ENCODE measurements around the gene GMPS. TPM values are rescaled to one million over a fixed set of nuclear protein-coding genes. Genes with fewer than 3 reads are reported as not detected.

The GMPS gene
- total and polyA plus RNA-seq, 2 of the 8 experiments (the other 6 are each of a cell fraction or from before 2014, with no cell fraction given) = 57.7 to 175 TPM

DNA sequence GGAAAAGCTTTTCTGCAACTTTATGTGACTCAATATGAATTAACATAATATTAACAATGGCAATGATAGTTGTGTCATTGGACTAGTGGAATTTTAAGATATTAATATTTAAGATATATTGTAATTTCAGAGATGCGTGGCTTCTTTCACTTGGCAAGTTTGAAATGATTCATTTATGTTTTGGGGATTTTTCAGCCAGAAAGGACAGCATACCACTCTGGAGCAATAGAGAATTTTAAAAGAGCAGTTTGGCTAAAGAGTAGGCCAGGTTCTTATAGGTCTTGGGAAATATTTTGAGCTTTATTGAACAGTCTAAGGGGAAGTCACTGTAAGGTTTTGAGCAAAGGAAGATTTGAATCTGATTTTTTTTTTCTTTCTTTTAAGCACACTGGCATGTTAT is 16.5 kb downstream of the GMPS start:
- Histone ChIP-seq H3K9ac (replicated peaks in 1 of 4; ENCODE audit: extremely low read depth in 1 of 4, low read depth in 3 of 4, low read length in 3 of 4) (no peak overlapping the region), H2BK12ac (ENCODE audit: low read depth, low read length) (no peak overlapping the region), H2AK5ac (ENCODE audit: low read depth, low read length) (no peak overlapping the region), H2BK120ac (replicated peaks; ENCODE audit: low read depth, low read length) (no peak overlapping the region), H3K23me2 (ENCODE audit: low read depth, low read length) (no peaks in the 10 kb centered on the region), H3K36me3 (ENCODE audit: control insufficient read depth in 2 of 4, insufficient read depth in 4 of 4, low read length in 3 of 4) (no peaks in the 10 kb centered on the region), H3K14ac (ENCODE audit: insufficient read length) (no peak overlapping the region), H3K23ac (ENCODE audit: insufficient read length) (no peak overlapping the region), H4K20me1 (replicated peaks in 1 of 2; ENCODE audit: control insufficient read depth in 1 of 2, insufficient read depth in 2 of 2, low read length in 2 of 2) (peaks cover 9% of the 10 kb centered on the region in 2 experiments), H3K4me2 (ENCODE audit: insufficient read depth in 1 of 2, low read depth in 2 of 2, low read length in 2 of 2) (no peak overlapping the region), H2BK15ac (ENCODE audit: low read length) (no peak overlapping the region), H4K8ac (ENCODE audit: extremely low read depth, insufficient read depth, low read length) (no peak overlapping the region), H2BK20ac (ENCODE audit: low read length) (no peak overlapping the region), H3K56ac (replicated peaks; ENCODE audit: insufficient read length, low read depth, low read length) (no peak overlapping the region), H3K9me3 (ENCODE audit: insufficient read depth in 2 of 2, low read depth in 1 of 2, low read length in 1 of 2) (no peaks in the 10 kb centered on the region), H3K18ac (ENCODE audit: extremely low read depth, low read length) (no peak overlapping the region), H3K79me2 (ENCODE audit: control insufficient read depth in 1 of 2, insufficient read depth in 2 of 2, low read length in 2 of 2) (peaks cover 6 to 99% of the 10 kb centered on the region in 2 experiments), H3K27ac (ENCODE audit: low read depth, low read length) (no peak overlapping the region), H3K4me1 (replicated peaks in 1 of 4; ENCODE audit: control insufficient read depth in 3 of 4, insufficient read depth in 4 of 4, low read length in 3 of 4) (no peaks in the 10 kb centered on the region), H4K91ac (replicated peaks; ENCODE audit: insufficient read length, low read length) (no peak overlapping the region), H3K79me1 (ENCODE audit: low read depth, low read length) (no peaks in the 10 kb centered on the region), H3K27me3 (replicated peaks in 1 of 4; ENCODE audit: control insufficient read depth in 3 of 4, extremely low read depth in 1 of 4, insufficient read depth in 3 of 4, low read length in 3 of 4) (no peaks in the 10 kb centered on the region), H3K4ac (replicated peaks; ENCODE audit: insufficient read length, low read depth, low read length) (no peak overlapping the region), H3K4me3 (ENCODE audit: extremely low read depth in 1 of 4, insufficient read depth in 2 of 4, low read depth in 3 of 4, low read length in 4 of 4) (no peak overlapping the region), H4K5ac (ENCODE audit: insufficient read length, low read depth, low read length) (no peak overlapping the region), H2AFZ (ENCODE audit: low read length) (no peak overlapping the region), H2BK5ac (ENCODE audit: low read depth, low read length) (no peak overlapping the region)
- POLR2A ChIA-PET (ENCODE audit: partially characterized antibody) = interaction anchor here (1.0 to 1.1 kb wide), 2 partner anchors 15 to 36 kb away, joined by 3 read pairs; no protein-coding TSS in a partner anchor
- 100% methylated on average over 1 of the region's 1 CpG; no CpG with 5 or more reads in 1 of the 2 experiments for WGBS, 2 experiments (ENCODE audit: extremely low coverage in 1 of 2, insufficient coverage in 1 of 2, insufficient read length in 1 of 2, insufficient replicate concordance in 2 of 2, low coverage in 1 of 2, low lambda C conversion rate in 2 of 2, missing lambda C conversion rate in 1 of 2)
- DNase-seq (ENCODE audit: low read depth in 1 of 2, low spot score in 2 of 2) (no peak), FAIRE-seq (no peak)
- CTCF ChIA-PET (ENCODE audit: partially characterized antibody) = interaction anchor here (1.0 to 1.2 kb wide), 2 partner anchors 10 to 24 kb away, joined by 3 to 6 read pairs; no protein-coding TSS in a partner anchor
- TF ChIP-seq, protein P1, sequence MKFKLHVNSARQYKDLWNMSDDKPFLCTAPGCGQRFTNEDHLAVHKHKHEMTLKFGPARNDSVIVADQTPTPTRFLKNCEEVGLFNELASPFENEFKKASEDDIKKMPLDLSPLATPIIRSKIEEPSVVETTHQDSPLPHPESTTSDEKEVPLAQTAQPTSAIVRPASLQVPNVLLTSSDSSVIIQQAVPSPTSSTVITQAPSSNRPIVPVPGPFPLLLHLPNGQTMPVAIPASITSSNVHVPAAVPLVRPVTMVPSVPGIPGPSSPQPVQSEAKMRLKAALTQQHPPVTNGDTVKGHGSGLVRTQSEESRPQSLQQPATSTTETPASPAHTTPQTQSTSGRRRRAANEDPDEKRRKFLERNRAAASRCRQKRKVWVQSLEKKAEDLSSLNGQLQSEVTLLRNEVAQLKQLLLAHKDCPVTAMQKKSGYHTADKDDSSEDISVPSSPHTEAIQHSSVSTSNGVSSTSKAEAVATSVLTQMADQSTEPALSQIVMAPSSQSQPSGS (IDR thresholded peaks at IDR 0.05; ENCODE audit: low read length) = no peak
- no peak for TF ChIP-seq CBX8 (IDR thresholded peaks at IDR 0.05; ENCODE audit: borderline replicate concordance, low read depth, low read length)

All from H1 (cell line).